Mesenteric fat pad (tissue), 1 donor: ENCODE measurements around the gene PRR19. TPM values are rescaled to one million over a fixed set of nuclear protein-coding genes. Genes with fewer than 3 reads are reported as not detected.

Experiments
- DNase-seq: peaks from one replicate; pipeline ENCODE4 v3.0.0-alpha.2; 2020; ENCODE audit warnings: low spot score
- total RNA-seq: library from RNA; stranded (reverse); fragmentation: NEBNext Ultra II Directional; extraction: Animal tissue kit (Norgen Biotek cat#: 25700); gene quantifications from one replicate; pipeline ENCODE4 v1.2.1, GENCODE V29; 2021
- donor health status: DM: yes; HTN: yes; CAD: no.

PRR19 gene
- total RNA-seq, 1 donor from 2014 or later = not detected

- DNase-seq = no peak
These were observed 7.3 kb upstream of the PRR19 start for GRCh38 chr19:42294471-42295137.

DNA sequence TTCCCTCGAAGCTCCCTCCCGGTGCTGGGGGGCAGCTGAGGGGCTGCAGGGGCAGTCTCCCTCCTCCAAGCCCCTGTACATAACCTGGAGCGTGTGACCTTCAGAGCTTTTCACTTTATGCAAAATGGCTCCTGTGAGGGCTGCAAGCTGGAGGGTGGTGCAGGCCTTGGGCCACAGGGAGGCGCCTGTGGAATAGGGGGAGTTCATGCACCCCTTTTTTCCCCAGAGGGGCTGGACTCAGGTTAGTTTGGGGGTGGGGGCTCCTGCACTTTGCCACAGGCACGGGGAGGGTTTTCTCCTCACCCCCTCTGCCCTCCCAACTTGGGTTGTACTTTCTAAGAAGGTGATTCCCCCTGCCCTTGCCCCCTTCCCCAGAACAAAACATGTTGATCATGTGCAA lies 6.6 kb upstream of the PRR19 start:
- no peak for DNase-seq

DNA sequence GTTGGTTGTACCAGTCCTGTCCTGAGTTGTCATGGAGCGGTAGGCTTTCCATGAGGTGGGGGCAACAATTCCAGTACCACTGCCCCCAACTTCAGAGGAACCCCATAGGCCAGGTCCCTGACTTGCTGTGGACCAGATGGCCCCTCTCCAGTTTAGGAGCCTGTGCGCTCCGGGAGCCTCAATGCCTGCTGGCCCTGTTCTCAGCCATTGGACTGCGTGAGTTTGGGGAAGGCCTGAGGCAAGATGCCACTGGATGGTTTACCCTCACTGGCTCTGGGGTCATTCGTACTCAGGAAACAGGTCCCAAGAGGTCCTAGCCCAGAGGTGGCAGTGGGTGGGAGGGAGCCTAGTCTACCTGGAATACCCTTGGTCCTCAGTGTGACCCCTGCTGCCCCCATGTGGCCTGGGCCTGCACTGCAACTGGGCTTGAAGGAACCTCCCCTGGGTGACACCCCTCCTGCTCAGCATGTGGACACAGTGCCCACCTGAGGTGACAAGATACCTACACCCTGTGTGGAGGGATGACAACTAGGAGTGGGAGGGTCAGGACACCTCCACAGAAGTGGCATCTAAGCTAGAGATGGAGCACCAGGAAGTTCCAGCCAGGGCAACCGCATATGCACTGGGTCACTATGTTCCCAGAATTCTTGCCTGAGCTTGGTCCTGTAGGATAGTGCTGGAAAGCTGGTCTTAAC lies 6.0 kb upstream of the PRR19 start:
- no peak for DNase-seq

DNA sequence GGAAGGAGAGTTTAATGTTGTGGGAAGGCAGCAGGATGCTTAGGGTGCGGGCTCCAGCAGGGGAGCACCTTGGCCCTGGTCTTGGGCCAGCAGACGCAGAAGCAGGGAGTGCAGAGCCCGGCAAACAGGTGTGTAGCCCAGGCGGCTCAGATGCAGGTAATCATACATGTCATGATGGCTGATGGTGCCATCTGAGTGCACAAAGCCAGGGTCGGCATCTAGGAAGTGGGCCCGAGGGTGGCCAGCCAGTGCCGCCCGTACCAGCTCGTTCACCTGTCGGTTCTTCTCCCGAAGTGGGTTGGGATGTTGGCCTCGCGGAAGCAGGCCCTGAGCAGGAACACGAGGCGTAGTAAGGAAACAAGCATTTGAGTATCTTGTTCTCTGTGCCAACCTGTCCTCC lies 4.9 kb upstream of the PRR19 start:
- no peak for DNase-seq

GRCh38 chr19:42303101-42303464 lies 1.2 kb downstream of the PRR19 start:
- DNase-seq = no peak

DNA sequence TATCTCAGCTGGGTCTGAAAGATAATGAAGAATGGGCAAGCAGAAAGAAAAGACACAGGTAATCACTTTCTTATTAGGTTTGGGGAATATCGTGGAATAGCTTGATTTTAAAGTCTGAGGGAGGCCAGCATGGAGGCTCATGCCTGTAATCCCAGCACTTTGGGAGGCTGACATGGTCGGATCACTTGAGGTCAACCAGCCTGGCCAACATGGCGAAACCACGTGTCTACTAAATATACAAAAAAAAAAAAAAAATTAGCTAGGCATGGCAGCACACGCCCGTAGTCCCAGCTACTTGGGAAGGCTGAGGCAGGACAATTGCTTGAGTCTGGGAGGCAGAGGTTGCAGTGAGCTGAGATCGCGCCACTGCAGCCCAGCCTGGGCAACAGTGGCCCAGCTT lies 1.9 kb downstream of the PRR19 start:
- no peak for DNase-seq

GRCh38 chr19:42306646-42307045 lies 4.7 kb downstream of the PRR19 start:
- DNase-seq = no peak

DNA sequence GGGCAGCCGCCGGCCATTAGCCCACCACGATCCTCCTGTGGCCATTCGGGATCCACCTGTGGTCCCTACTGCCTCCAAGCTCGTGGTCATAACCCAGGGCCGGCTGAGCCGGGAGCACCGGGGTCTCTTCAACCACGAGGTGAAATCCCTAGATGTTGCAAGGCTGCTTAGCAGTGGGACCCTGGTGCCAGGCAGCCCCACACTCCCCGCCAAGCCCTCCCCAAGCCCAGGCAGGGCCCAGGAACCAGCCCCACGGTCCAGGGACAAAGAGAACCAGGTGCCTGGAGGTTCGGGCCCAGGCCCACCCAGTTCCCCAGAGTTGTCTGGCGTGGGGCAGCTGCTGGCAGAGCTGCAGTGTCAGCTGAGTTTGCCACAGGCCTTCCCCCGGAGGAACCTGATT lies 7.8 kb downstream of the PRR19 start:
- no peak for DNase-seq

DNA sequence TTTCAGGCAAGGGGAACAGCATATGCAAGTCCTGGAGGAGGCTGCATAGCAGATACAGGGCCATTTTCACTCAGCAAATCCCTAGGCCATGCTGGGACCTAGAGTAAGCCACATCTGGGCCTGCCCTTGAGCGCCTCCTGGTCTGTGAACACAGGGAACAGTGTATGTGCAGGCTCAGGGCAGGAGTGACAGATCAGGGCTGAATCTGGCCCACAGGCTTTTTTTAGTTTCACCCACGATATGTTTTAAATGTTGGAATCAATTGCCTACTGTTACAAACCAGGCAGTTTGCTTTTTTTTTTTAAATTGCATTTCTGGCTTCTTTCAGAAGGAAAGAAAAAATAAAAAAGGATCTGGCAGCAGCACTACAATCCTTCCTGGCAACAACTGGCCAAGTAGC lies 9.7 kb downstream of the PRR19 start:
- no peak for DNase-seq

DNA sequence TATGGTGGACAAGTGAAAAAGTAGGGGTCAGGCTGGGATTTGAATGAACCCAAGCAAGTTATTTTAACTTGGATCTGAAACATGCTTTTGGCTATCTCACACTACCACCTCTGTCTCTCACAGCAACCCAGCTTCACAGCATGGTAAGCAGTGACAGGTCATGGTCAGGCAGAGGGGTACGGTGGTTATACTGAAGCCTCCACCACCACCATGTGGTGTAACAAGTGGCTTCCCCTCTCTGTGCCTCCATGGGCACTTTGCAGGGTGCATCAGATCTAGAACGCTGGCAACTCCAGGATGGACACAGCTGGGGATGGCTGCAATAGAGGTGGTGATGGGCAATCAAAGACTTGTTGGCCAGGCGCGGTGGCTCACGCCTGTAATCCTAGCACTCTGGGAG lies 10.4 kb downstream of the PRR19 start:
- no peak for DNase-seq

DNA sequence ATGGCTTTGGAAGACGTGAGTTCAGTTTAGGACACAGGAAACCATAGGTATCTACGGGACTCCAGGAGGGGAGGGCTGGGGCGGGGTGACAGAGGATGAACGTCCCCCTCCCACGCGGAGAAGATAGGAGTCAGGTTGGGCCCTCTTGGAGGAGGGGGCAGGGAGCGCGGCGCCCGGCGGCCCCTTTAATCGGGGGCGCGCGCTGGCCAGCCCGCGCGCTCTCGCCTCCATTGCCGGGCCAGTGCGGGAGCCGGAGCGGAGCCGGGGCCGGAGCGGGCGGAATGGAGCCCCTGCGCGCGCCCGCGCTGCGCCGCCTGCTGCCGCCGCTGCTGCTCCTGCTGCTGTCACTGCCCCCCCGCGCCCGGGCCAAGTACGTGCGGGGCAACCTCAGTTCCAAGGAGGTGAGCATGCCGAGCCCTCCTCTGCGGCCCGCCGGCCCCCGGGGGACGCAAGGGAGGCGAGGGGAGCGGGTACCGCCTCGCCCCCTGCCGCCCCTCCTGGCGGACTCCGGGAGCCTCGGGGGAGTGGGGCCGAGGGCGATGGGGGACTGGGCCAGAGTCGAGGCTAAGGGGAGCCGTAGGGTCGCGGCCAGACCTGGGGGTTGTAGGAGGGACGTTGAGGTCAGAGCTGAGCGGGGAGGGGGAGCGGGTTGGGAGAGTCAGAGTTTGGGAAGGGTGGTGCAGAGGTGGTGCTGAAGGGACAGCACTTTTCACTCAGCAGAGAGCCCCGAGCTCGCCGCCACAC lies 11.3 kb downstream of the PRR19 start, which contains the start of gene TMEM145:
Gene TMEM145 (plus strand): TSS at position 214 of the 744 bp plus-strand sequence. CDS start 68 bp downstream, at position 282.
- no peak for DNase-seq

DNA sequence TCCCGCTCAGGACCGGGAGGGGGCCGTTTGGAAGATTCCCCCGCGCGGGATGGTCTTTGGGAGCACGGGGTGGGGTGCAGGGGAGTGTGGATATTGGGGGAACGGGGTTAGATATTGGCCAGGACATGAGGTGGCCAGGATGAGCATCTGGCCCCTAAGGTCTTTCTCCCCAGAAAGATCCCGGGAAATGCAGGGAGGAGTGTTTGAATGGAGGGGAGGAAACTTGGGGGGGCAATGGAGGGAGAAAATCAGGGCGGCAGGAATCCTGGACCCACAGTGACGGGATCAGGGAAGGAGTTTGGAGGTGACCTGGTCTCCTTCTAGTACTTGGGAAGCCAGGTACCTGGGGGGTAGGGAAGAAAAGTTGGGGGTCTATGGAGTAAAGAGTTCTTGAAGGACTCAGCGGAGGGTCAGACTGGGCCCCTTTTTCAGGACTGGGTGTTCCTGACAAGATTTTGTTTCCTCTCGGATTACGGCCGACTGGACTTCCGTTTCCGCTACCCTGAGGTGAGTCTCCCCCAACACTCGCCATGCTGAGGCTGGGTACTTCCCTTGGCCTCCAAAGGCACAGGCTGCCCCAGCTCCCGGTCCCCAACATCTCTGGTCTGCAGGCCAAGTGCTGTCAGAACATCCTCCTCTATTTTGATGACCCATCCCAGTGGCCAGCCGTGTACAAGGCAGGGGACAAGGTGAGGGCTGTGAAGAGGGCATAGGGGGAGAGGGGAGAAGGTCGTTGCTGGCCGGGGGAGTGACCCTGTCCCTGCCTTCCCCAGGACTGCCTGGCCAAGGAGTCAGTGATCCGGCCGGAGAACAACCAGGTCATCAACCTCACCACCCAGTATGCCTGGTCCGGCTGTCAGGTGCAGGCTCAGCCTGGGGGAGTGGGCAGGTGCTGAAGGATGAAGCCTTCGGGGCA lies 12.2 kb downstream of the PRR19 start:
- no peak for DNase-seq

DNA sequence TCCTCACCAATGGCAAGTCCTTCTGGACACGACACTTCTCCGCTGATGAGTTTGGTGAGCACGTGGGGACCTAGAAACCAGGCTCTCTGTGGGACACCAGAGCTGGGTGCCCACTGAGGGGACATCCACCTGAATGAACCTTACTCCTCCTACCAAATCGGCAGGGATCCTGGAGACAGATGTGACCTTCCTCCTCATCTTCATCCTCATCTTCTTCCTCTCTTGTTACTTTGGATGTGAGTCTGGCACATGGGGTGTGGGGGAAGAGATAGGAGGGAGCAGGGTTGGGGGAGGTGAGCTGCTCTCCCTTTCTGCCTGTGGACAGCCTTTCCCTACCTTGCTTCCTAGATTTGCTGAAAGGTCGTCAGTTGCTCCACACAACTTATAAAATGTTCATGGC lies 13.1 kb downstream of the PRR19 start:
- no peak for DNase-seq

GRCh38 chr19:42316223-42317211 lies 14.6 kb downstream of the PRR19 start:
- DNase-seq = no peak

DNA sequence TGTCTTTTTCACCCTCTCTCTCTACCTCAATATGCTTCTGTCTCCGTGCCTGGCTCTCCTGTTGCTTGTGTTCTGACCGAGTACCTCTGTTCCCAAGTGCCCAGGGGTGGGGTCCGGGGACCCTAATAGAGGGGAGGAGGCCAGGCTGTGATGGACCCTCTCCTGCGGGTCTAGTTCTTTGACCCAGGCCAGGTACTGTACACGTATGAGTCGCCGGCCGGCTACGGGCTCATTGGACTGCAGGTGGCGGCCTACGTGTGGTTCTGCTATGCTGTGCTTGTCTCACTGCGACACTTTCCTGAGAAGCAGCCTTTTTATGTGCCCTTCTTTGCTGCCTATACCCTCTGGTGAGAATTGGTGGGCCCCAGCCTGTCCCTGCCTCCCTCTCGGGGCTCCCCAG lies 15.6 kb downstream of the PRR19 start:
- no peak for DNase-seq

- no peak for DNase-seq
These were observed 20.4 kb downstream of the PRR19 start for GRCh38 chr19:42322305-42322704.

GRCh38 chr19:42323473-42323851 lies 21.5 kb downstream of the PRR19 start:
- no peak for DNase-seq

GRCh38 chr19:42323852-42324654 lies 22.1 kb downstream of the PRR19 start:
- no peak for DNase-seq

GRCh38 chr19:42324655-42325307 lies 22.8 kb downstream of the PRR19 start:
- no peak for DNase-seq
